Liver (tissue), 9 donors: ENCODE data around the gene RGS14. TPM values are rescaled to one million over a fixed set of nuclear protein-coding genes. Genes with fewer than 3 reads are reported as not detected.

Source experiments
- DNase-seq: peaks from one replicate; pipeline ENCODE4 v3.0.0-alpha.2; 2017; ENCODE audit warnings: low spot score
- H3K27ac ChIP-seq, 2 donors: one replicate each; pipeline ENCODE4 v1.7.0; 2013; ENCODE audit warnings: inconsistent platforms in 2 of 2, low read length in 2 of 2, control low read depth in 1 of 2, low read depth in 1 of 2, mild to moderate bottlenecking in 1 of 2
- H3K27me3 ChIP-seq, 4 donors: one replicate each; pipeline versions ENCODE4 v1.6.1 to v1.7.0; 2013; ENCODE audit warnings: low read length in 3 of 4, inconsistent platforms in 1 of 4, mild to moderate bottlenecking in 1 of 4, moderate library complexity in 1 of 4; ENCODE audit not compliant: control insufficient read depth in 4 of 4, insufficient read depth in 4 of 4
- H3K36me3 ChIP-seq, 4 donors: one replicate each; pipeline versions ENCODE4 v1.6.1 to v1.7.0; 2013; ENCODE audit warnings: low read length in 3 of 4, mild to moderate bottlenecking in 3 of 4, low read depth in 1 of 4, moderate library complexity in 1 of 4; ENCODE audit not compliant: control insufficient read depth in 4 of 4, insufficient read depth in 3 of 4
- H3K4me1 ChIP-seq, 4 donors: one replicate each; pipeline versions ENCODE4 v1.6.1 to v1.7.0; 2013; ENCODE audit warnings: low read length in 3 of 4, mild to moderate bottlenecking in 3 of 4, moderate library complexity in 1 of 4; ENCODE audit not compliant: control insufficient read depth in 4 of 4, insufficient read depth in 4 of 4
- H3K4me3 ChIP-seq, 3 donors: one replicate each; pipeline versions ENCODE4 v1.6.1 to v1.7.0; 2013; ENCODE audit warnings: low read length in 3 of 3, control low read depth in 1 of 3, low read depth in 1 of 3, mild to moderate bottlenecking in 1 of 3
- H3K9ac ChIP-seq, 2 donors: one replicate each; pipeline ENCODE4 v1.7.0; 2013; ENCODE audit warnings: low read length in 2 of 2, mild to moderate bottlenecking in 2 of 2, moderate library complexity in 2 of 2, control low read depth in 1 of 2, low read depth in 1 of 2
- H3K9me3 ChIP-seq, 4 donors: one replicate each; pipeline versions ENCODE4 v1.6.1 to v1.7.0; 2013; ENCODE audit warnings: low read length in 3 of 4; ENCODE audit not compliant: control insufficient read depth in 4 of 4
- EGR1 ChIP-seq, 2 donors: IDR thresholded peaks; 2 replicates each; pipeline ENCODE4 v1.6.1; 2016 to 2018; ENCODE audit warnings: antibody characterized with exemption in 2 of 2, low read depth in 2 of 2
- FOXA1 ChIP-seq: IDR thresholded peaks from 2 replicates; pipeline ENCODE4 v1.6.1; 2016; ENCODE audit warnings: antibody characterized with exemption
- FOXA2 ChIP-seq: IDR thresholded peaks from 2 replicates; pipeline ENCODE4 v1.6.1; 2016; ENCODE audit warnings: antibody characterized with exemption
- GABPA ChIP-seq, 2 donors: IDR thresholded peaks in 1 of 2; conservative IDR thresholded peaks in 1 of 2; 2 replicates each; pipeline ENCODE4 v1.6.1; 2016; ENCODE audit warnings: antibody characterized with exemption in 2 of 2, mild to moderate bottlenecking in 1 of 2, moderate library complexity in 1 of 2
- HNF4A ChIP-seq, 2 donors: conservative IDR thresholded peaks; 2 replicates each; pipeline ENCODE4 v1.6.1; 2016; ENCODE audit warnings: antibody characterized with exemption in 2 of 2, mild to moderate bottlenecking in 2 of 2
- HNF4G ChIP-seq: IDR thresholded peaks from 2 replicates; pipeline ENCODE4 v1.6.1; 2016; ENCODE audit warnings: antibody characterized with exemption
- JUND ChIP-seq, 2 donors: IDR thresholded peaks; 2 replicates each; pipeline ENCODE4 v1.6.1; 2016; ENCODE audit warnings: antibody characterized with exemption in 2 of 2
- NR2F2 ChIP-seq: IDR thresholded peaks from 2 replicates; pipeline ENCODE4 v1.6.1; 2016; ENCODE audit warnings: antibody characterized with exemption
- RAD21 ChIP-seq, 2 donors: IDR thresholded peaks; 2 replicates each; pipeline ENCODE4 v1.6.1; 2016; ENCODE audit warnings: antibody characterized with exemption in 2 of 2, mild to moderate bottlenecking in 2 of 2
- RXRA ChIP-seq, 2 donors: IDR thresholded peaks; 2 replicates each; pipeline ENCODE4 v1.6.1; 2017 to 2018; ENCODE audit warnings: antibody characterized with exemption in 2 of 2, mild to moderate bottlenecking in 1 of 2
- SP1 ChIP-seq: IDR thresholded peaks from 2 replicates; pipeline ENCODE4 v1.6.1; 2018; ENCODE audit warnings: antibody characterized with exemption, mild to moderate bottlenecking
- TAF1 ChIP-seq: conservative IDR thresholded peaks from 2 replicates; pipeline ENCODE4 v1.6.1; 2016; ENCODE audit warnings: antibody characterized with exemption, mild to moderate bottlenecking
- YY1 ChIP-seq: IDR thresholded peaks from 2 replicates; pipeline ENCODE4 v1.6.1; 2016; ENCODE audit warnings: antibody characterized with exemption, mild to moderate bottlenecking
- WGBS: extraction: QIAGEN DNeasy Blood & Tissue Kit; methylation state at CpG from one replicate; pipeline ENCODE4 v1.1.7; 2013; 5-methylcytosine and 5-hydroxymethylcytosine counted together
- polyA plus RNA-seq, 2 donors: library from polyadenylated mRNA; stranded (reverse) in 1 of 2; unstranded in 1 of 2; fragments of 200-250 nt in 1 of 2; fragments of >200 nt in 1 of 2; fragmentation: Nextera tagmentation in 1 of 2; extraction: Ambion mirVana in 1 of 2; gene quantifications; one replicate each; pipeline versions ENCODE4 v1.2.1 to v1.2.3, GENCODE V29; 2013 to 2015
- total RNA-seq, 2 donors: library from RNA; depleted of rRNA; stranded (reverse); fragments of >200 nt; gene quantifications; one replicate each; pipeline ENCODE4 v1.2.3, GENCODE V29; 2014
- TF ChIP-seq, protein P1 (sequence below): IDR thresholded peaks from 2 replicates; pipeline ENCODE4 v1.6.1; 2016; ENCODE audit warnings: antibody characterized with exemption
- TF ChIP-seq, protein P2 (sequence below): IDR thresholded peaks from 2 replicates; pipeline ENCODE4 v1.6.1; 2016; ENCODE audit warnings: antibody characterized with exemption, mild to moderate bottlenecking
- TF ChIP-seq, protein P3 (sequence below): fragments of 150-350 bp; IDR thresholded peaks from 2 replicates; pipeline ENCODE4 v1.5.1; 2017; ENCODE audit warnings: improper control_type of control experiment, low read depth, low read length; ENCODE audit not compliant: missing input control
- TF ChIP-seq, protein P4 (sequence below): IDR thresholded peaks from 2 replicates; pipeline ENCODE4 v1.6.1; 2016; ENCODE audit warnings: antibody characterized with exemption
- TF ChIP-seq, protein P5 (sequence below): IDR thresholded peaks from 2 replicates; pipeline ENCODE4 v1.6.1; 2016; ENCODE audit warnings: antibody characterized with exemption
- donor health status: healthy.
- donor health status: healthy.
- donor health status: healthy.
- donor health status: healthy.
- donor health status: healthy.

The RGS14 gene
- total and polyA plus RNA-seq, 4 donors = 10.2 to 53.8 (median 33.3) TPM

DNA sequence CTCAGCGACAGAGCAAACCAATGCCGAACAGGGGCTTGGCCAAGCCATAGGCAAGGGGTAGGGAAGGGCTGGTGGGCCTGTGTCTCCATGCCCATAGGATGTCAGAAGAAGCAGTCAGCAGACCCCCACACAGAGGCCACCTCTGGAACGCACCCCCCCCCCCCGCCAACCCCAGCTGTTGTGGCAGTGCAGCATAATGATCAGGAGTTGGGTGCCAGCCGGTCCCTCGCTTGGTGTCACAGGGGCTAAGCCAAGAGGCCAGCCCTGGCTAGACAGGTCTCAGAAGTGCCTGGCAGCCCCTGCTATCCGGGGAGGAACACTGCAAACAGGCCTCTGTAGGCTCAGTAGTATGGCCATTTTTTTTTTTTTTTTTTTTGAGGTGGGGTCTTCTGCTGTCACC is 42.3 kb upstream of the RGS14 start:
- Histone ChIP-seq H3K9ac (no peak overlapping the region), H3K4me3 (no peak overlapping the region), H3K4me1 (peaks cover 7 to 24% (median 17%) of the 10 kb centered on the region in 4 donors), H3K36me3 (no peaks in the 10 kb centered on the region), H3K9me3 (no peaks in the 10 kb centered on the region), H3K27me3 (no peaks in the 10 kb centered on the region), H3K27ac (no peak overlapping the region)
- 93% methylated on average over 7 of the region's 7 CpGs for WGBS
- DNase-seq = no peak
- TF ChIP-seq, protein P1, sequence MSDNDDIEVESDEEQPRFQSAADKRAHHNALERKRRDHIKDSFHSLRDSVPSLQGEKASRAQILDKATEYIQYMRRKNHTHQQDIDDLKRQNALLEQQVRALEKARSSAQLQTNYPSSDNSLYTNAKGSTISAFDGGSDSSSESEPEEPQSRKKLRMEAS = no peak
- TF ChIP-seq EGR1 (IDR thresholded peaks at IDR 0.05; ENCODE audit: low read depth in 2 of 2) (no peak), RXRA (IDR thresholded peaks at IDR 0.05) (no peak), RAD21 (IDR thresholded peaks at IDR 0.05) (no peak), GABPA (IDR thresholded peaks at IDR 0.05 in 1 of 2, conservative IDR thresholded peaks at IDR 0.05 in 1 of 2) (no peak), JUND (IDR thresholded peaks at IDR 0.05) (no peak), HNF4G (no peak), FOXA2 (no peak), FOXA1 (no peak), YY1 (no peak), HNF4A (conservative IDR thresholded peaks at IDR 0.05) (no peak)
- TF ChIP-seq, protein P2, sequence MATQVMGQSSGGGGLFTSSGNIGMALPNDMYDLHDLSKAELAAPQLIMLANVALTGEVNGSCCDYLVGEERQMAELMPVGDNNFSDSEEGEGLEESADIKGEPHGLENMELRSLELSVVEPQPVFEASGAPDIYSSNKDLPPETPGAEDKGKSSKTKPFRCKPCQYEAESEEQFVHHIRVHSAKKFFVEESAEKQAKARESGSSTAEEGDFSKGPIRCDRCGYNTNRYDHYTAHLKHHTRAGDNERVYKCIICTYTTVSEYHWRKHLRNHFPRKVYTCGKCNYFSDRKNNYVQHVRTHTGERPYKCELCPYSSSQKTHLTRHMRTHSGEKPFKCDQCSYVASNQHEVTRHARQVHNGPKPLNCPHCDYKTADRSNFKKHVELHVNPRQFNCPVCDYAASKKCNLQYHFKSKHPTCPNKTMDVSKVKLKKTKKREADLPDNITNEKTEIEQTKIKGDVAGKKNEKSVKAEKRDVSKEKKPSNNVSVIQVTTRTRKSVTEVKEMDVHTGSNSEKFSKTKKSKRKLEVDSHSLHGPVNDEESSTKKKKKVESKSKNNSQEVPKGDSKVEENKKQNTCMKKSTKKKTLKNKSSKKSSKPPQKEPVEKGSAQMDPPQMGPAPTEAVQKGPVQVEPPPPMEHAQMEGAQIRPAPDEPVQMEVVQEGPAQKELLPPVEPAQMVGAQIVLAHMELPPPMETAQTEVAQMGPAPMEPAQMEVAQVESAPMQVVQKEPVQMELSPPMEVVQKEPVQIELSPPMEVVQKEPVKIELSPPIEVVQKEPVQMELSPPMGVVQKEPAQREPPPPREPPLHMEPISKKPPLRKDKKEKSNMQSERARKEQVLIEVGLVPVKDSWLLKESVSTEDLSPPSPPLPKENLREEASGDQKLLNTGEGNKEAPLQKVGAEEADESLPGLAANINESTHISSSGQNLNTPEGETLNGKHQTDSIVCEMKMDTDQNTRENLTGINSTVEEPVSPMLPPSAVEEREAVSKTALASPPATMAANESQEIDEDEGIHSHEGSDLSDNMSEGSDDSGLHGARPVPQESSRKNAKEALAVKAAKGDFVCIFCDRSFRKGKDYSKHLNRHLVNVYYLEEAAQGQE = no peak
- TF ChIP-seq, protein P3, sequence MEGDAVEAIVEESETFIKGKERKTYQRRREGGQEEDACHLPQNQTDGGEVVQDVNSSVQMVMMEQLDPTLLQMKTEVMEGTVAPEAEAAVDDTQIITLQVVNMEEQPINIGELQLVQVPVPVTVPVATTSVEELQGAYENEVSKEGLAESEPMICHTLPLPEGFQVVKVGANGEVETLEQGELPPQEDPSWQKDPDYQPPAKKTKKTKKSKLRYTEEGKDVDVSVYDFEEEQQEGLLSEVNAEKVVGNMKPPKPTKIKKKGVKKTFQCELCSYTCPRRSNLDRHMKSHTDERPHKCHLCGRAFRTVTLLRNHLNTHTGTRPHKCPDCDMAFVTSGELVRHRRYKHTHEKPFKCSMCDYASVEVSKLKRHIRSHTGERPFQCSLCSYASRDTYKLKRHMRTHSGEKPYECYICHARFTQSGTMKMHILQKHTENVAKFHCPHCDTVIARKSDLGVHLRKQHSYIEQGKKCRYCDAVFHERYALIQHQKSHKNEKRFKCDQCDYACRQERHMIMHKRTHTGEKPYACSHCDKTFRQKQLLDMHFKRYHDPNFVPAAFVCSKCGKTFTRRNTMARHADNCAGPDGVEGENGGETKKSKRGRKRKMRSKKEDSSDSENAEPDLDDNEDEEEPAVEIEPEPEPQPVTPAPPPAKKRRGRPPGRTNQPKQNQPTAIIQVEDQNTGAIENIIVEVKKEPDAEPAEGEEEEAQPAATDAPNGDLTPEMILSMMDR = no peak
- TF ChIP-seq, protein P4, sequence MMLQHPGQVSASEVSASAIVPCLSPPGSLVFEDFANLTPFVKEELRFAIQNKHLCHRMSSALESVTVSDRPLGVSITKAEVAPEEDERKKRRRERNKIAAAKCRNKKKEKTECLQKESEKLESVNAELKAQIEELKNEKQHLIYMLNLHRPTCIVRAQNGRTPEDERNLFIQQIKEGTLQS = no peak
- TF ChIP-seq, protein P5, sequence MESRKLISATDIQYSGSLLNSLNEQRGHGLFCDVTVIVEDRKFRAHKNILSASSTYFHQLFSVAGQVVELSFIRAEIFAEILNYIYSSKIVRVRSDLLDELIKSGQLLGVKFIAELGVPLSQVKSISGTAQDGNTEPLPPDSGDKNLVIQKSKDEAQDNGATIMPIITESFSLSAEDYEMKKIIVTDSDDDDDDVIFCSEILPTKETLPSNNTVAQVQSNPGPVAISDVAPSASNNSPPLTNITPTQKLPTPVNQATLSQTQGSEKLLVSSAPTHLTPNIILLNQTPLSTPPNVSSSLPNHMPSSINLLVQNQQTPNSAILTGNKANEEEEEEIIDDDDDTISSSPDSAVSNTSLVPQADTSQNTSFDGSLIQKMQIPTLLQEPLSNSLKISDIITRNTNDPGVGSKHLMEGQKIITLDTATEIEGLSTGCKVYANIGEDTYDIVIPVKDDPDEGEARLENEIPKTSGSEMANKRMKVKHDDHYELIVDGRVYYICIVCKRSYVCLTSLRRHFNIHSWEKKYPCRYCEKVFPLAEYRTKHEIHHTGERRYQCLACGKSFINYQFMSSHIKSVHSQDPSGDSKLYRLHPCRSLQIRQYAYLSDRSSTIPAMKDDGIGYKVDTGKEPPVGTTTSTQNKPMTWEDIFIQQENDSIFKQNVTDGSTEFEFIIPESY = no peak

DNA sequence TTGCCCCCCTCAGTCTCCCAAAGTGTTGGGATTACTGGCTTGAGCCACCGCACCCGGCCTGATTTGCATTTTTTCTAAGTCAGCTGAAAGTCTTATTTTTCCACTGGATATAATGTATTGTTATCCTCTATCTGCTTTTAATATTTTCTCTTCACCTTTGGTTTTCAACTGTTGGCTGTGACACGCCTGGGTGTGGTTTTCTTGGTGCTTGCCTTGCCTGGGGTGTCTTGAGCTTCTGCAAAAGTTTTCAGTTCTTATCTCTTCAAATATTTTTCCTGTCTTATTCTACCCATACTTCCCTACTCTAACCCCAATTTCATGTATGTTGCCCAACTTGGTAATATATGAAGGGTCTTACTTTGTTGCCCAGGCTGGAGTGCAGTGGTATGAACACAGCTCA is 41.7 kb upstream of the RGS14 start:
- TF ChIP-seq FOXA2 = no peak
- TF ChIP-seq SP1 = no peak
- TF ChIP-seq, protein P2 = no peak
- no peak for TF ChIP-seq NR2F2
- no peak for TF ChIP-seq RXRA (IDR thresholded peaks at IDR 0.05)
- TF ChIP-seq TAF1 = no peak
- H3K27me3 ChIP-seq = no peaks in the 10 kb centered on the region
- H3K4me3 ChIP-seq = no peak overlapping the region
- H3K9ac ChIP-seq = no peak overlapping the region
- no peak overlapping the region for H3K27ac ChIP-seq
- peaks cover 7 to 21% (median 17%) of the 10 kb centered on the region in 4 donors for H3K4me1 ChIP-seq
- WGBS = 94% methylated on average over 3 of the region's 3 CpGs
- H3K9me3 ChIP-seq = no peaks in the 10 kb centered on the region
- H3K36me3 ChIP-seq = no peaks in the 10 kb centered on the region
- DNase-seq = no peak
